NCI-H2107 treated with DMSO at 0.1 percent for 48 hours (cell line): Measurements from ENCODE around the gene UBE2F.

Source experiments
- DNase-seq: peaks from one replicate; lab custom pipeline; 2025; ENCODE audit not compliant: unreplicated experiment; lab: John Stamatoyannopoulos, UW

Gene UBE2F, protein sequence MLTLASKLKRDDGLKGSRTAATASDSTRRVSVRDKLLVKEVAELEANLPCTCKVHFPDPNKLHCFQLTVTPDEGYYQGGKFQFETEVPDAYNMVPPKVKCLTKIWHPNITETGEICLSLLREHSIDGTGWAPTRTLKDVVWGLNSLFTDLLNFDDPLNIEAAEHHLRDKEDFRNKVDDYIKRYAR

GRCh38 chr2:237966565-237967462 is at the start of gene UBE2F:
Gene UBE2F, plus strand, starts transcription at chr2:237967014. Its CDS starts 6,094 bp downstream, at chr2:237973108.
- peak; percentile 68 for DNase-seq

- DNase-seq: no peak
Measured at GRCh38 chr2:237917696-237918374, 49.0 kb upstream of the UBE2F start.

GRCh38 chr2:237919593-237919992 is 47.2 kb upstream of the UBE2F start:
- DNase-seq: no peak

- DNase-seq: no peak
Measured at GRCh38 chr2:237920673-237921072, 46.1 kb upstream of the UBE2F start.

GRCh38 chr2:237921967-237922492 is 44.8 kb upstream of the UBE2F start:
- DNase-seq: no peak

DNA sequence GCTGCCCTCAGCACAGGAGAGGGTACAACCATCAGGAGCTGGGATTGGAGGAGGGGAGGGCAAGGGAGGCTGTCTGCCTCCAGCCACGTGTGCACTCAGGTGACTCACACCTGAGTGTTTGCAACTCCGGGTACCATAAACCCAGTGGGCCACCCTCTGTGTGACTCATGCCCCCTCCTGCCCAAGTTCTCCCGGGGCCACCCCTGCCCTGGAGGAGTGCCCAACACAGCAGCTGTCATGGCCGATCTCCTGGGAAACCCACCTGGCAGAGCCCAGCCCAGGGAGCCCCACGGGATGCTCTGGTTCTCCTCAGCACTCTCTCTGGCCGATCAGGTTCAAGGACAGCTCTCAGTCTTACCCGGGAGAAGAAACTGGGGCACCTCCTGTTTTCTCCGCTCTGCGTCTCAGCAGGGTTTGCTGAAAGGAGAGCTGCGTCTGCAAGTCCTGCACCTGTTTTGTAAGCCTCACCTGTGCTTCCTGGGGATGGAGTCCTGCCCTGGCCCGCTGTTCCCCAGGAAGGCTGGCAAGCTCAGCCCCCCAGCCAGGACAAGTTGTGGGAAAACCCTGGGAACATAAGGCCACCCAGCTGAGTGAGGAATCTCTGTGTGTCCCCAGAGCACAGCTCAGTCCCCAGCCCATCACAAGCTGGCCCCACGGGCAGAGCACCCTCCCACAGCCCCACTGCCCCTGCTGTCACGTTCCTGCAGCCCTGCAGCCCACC is 44.0 kb upstream of the UBE2F start:
- DNase-seq: peak; percentile 26

DNA sequence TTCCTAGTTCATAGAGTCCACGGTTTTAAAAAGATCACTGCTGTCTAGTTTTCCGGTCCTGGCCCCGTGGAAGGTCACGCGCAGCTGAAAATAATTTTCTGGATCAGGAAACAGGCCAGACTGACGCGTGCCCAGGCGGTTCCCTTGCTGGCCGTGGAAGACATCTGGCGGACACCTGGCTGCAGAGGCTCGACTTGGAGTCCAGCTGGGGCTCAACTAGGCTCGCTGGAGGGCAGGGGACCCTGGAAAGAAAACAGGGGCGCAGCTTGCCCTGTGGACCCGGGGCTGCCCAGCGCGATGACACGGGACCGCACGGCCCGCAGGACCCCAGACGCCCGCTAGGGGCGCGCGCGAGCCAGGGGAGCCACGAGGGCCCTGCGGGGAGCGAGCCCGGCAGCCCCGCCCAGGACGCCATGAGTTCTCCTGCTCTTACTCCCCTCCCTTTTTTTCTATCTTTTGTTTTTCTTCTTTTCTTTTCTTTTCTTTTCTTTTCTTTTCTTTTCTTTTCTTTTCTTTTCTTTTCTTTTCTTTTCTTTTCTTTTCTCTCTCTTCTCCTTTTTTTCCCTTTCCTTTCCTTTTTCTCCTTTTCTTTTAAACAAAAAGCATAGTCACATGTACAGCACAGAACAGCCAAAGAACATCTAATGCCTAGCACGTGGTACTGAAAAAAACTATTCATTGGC is 43.2 kb upstream of the UBE2F start:
- peak; percentile 37 for DNase-seq

- no peak for DNase-seq
Measured at GRCh38 chr2:237924164-237924534, 42.7 kb upstream of the UBE2F start.

- no peak for DNase-seq
Measured at GRCh38 chr2:237927135-237927534, 39.7 kb upstream of the UBE2F start.

DNA sequence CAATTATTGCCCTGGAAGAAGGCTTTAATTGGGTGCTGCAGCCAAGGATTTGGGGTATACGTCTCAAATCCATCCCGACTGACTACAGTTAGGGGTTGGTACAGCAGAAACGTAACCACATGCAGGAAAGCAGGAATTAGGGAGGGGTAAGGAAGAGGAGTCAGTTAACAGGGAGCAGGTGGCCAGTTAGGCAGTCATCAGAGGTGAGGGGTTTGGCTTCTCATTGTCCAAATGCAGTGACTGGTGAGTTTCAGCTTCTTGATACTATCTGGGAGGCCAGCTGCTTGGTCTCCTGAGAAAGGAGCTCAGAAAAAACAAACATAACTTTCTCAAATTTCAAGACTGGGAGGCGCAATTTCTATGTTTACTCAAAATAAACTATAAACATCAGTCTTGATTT is 38.8 kb upstream of the UBE2F start:
- DNase-seq: no peak

DNA sequence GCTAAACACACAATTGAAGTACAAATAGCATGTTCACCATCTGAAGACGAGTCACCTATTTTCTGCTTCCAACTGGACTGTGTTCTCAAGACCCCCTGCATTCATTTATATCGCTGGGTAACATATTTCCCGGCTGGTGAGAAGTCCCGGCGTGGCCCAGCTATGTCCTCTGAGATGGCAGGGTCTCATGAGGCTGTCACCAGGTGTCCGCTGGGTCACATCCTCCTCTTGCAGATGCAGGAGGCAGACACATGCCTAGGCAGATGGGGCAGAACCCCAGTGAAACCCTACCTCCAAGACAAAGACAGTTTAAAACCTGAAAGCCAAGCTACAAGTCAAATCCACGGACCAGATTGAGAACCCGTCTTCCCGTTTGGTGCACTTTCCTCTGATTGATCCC is 36.8 kb upstream of the UBE2F start:
- no peak for DNase-seq

GRCh38 chr2:237931205-237931721 is 35.6 kb upstream of the UBE2F start:
- DNase-seq: no peak

DNA sequence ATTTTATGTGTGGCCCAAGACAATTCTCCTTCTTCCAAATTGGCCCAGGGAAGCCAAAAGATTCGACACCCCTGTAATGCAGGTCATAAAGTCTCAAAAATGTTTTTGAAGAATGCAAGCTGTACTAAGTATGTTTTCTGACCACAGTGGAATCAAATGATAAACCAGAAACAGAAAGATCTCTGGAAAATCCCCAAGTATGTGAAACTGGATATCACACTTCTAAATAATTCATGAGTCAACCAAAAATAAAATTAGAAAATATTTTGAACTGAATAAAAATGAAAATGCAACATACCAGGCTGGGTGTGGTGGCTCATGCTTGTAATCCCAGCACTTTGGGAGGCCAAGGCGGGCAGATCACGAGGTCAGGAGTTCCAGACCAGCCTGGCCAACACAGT is 34.1 kb upstream of the UBE2F start:
- no peak for DNase-seq

- no peak for DNase-seq
Measured at GRCh38 chr2:237934186-237934585, 32.6 kb upstream of the UBE2F start.

DNA sequence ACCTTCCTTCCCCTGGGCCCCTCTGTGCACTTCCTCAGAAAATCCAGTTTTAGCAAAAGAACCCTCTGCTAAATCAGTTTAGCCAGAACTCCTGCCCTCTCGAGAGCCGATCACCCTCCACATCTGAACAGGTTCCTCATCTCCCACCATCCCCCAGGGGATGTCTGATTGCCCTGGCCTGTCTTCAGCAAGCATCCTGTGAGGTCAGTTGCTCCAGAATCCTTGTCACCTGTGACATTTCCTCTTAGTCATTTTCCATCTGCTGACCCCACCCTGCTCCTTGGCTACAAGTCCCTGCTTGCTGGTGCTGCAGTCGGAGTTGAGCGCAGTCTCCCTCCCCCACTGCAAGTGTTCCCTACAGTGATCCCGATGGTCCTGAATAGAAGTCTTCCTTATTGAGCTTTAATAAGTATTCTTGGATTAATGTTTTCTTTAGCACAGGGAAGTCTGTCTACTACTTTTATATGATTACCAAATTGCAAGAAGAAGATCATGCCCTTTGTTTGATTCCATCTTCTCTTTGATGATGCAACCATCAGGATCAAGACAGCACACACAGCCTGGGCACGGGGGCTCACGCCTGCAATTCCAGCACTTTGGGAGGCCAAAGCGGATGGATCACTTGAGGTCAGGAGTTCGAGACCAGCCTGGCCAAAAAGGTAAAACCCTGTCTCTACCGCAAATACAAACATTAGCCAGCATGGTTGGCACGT is 30.9 kb upstream of the UBE2F start:
- no peak for DNase-seq

GRCh38 chr2:237939251-237939650 is 27.6 kb upstream of the UBE2F start:
- DNase-seq: no peak

GRCh38 chr2:237940828-237941227 is 26.0 kb upstream of the UBE2F start:
- DNase-seq: no peak

DNA sequence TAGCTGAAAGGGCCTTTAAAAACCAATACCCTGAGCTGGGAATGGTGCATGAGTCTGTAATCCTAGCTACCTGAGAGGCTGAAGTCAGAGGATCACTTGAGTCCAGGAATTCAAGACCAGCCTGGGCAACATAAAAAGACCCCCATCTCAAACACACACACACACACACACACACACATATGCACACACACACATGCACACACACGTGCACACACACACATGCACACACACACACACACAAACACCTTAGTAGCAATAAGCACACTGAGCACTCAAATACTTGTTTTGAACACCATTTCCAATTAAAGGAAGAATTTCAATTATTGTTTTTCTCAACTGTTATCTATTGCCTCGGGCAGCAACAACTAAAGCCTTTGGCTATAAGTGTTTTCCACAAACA is 25.6 kb upstream of the UBE2F start:
- DNase-seq: no peak

GRCh38 chr2:237942513-237942899 is 24.3 kb upstream of the UBE2F start:
- no peak for DNase-seq
